G401 (cell line): ENCODE results near the gene HMGN2. TPM values are rescaled to one million over a fixed set of nuclear protein-coding genes. Genes with fewer than 3 reads are reported as not detected.
A peak's percentile ranks its signal among the peaks of the same experiment; 100 is the strongest.

ENCODE experiments used
- DNase-seq: peaks from one replicate; pipeline ENCODE4 v3.0.0-alpha.2; 2015; ENCODE audit warnings: low spot score
- in situ Hi-C: cut with HindIII; loops from 2 replicates; pipeline ENCODE4 v1.10.0; 2016; ENCODE audit warnings: low sequenced_read_pairs, mixed read lengths
- total RNA-seq: library from RNA; depleted of rRNA; stranded (reverse); fragments of >200 nt; shearing (Covaris generic); gene quantifications from 2 replicates; pipeline ENCODE4 v1.2.3, GENCODE V29; 2014; rRNA removed

Gene HMGN2
- 366 and 543 TPM in 2 replicates for total RNA-seq

DNA sequence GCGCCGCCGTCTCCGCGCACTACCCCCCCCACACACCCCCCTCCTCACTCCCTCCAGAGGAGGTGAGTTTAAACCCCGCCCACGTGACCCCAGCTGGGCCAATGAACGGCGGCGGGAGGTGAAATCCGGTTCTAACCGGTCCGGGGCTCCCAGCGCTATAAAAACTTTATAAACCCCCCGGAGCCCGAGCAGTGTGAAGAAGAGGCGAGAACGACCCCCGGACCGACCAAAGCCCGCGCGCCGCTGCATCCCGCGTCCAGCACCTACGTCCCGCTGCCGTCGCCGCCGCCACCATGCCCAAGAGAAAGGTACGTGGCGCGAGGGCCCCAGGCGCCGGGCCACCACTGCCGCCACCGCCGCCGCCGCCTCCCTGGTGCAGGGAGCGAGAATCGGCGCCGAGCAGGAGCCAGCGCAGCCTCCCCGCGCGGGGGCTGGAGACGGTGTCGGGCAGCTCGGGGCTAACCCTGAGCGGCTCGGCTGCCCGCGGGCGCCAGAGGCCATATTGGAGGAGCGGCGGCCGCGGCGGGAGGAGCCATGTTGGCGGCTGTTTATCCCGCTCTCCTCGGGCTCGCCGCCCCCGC lies at the start of gene HMGN2:
Gene HMGN2 (plus strand): TSS at position 121 of the 581 bp plus-strand sequence. CDS start 173 bp downstream, at position 294.
- DNase-seq = peak; percentile 93
- in situ Hi-C loops = no loop called here

DNA sequence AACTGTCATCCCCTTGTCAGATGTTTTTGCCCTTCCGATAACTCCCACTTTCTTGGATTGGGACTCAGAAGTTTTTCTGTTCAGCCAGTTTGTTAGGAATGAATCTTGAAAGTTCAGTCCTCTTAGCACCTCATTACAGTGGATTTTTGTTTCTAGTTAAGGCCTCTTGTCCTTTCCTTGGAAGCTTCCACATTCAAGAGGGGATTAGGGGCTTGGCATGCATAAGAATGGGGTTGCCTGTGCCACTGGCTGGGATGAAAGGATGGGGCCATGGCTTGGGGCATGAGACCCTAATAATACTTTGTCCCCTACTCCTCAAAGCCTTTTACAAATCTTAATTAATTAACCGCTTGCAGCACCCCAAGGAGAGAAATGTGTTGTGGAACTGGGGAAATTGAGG lies 42.5 kb upstream of the HMGN2 start:
- in situ Hi-C loops = no loop called here
- no peak for DNase-seq

DNA sequence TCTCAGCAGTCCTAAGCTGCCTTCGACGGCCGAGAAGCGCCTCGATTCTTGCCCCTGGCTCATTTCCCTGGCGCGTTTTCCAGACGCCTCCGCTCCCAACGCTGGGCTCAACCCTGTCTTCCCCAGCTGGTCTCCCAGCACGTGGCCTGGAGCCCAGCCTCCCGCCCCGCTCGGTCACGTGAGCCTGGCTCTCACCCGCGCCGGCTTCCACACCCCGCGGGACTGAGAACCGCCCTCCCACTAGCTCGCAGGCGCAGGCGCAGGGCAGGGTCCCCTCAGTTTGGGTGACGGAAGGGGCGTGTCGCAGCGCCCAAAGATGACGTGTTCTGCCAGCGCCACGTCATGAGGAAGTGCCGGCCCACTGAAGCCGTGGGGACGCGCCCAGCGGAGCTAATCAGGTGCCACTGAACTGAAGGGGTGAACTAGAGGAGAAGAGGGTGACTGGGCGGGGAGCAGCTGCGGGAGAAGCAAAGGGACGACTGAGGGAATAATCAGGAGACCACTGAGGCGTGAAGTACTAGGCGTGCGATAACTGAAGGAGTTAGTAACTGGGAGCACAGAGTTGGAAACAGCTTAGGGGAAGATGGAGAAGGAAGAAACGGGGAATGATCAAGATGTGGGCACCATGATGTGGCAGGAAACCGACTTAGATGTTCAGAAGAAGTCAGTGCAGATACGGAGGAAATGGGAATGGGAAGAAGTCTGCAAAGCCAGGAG lies 40.1 kb upstream of the HMGN2 start, which contains the start of gene DHDDS:
Gene DHDDS (plus strand): TSS at position 343 of the 717 bp plus-strand sequence. CDS start 625 bp downstream, outside the sequence.
- in situ Hi-C loops = no loop called here
- peak; percentile 98 for DNase-seq

DNA sequence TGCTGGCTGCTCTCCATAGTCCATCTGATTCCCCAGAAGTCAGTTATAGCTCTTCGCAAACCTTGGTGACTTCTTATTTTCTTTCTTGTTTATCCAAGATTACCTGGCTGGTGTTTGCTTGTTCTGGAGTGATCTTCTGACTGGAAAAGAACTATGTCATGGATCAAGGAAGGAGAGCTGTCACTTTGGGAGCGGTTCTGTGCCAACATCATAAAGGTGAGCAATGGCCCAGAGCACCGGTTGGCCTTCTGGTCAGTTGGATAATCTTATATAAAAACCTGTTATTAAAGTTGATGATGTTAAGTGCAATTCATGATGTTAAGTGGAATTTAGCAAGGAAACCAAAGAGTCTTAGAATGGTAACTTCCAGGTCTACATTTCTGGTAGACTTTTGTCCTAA lies 39.4 kb upstream of the HMGN2 start:
- no peak for DNase-seq
- in situ Hi-C loops = no loop called here

DNA sequence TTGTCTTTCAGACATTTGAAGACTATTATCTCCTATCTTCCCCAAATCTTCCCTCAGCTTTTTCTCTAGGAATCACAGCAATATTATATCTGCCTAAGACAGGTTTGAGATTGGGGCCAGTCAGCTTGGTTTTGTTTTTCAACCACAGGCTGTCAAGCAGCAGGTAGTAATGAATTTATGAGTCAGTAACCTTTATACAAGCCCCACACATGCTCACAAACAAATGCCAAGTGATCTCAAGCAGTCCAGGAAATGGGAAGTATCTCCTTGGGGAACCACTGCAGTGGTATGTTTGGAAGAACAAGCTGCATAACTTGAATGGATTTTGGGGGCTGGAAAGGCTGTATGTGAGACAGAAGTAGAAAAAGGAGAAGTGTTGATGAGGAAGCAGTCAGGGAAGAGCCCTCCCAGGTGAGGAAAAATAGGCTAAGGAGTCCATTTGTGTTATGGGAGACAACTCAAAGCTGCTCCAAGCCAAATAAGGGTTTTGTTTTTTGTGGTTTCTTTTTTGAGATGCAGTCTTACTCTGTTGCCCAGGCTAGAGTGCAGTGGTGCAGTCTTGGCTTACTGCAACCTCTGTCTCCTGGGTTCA lies 38.0 kb upstream of the HMGN2 start:
- DNase-seq = peak; percentile 84
- in situ Hi-C loops = no loop called here

DNA sequence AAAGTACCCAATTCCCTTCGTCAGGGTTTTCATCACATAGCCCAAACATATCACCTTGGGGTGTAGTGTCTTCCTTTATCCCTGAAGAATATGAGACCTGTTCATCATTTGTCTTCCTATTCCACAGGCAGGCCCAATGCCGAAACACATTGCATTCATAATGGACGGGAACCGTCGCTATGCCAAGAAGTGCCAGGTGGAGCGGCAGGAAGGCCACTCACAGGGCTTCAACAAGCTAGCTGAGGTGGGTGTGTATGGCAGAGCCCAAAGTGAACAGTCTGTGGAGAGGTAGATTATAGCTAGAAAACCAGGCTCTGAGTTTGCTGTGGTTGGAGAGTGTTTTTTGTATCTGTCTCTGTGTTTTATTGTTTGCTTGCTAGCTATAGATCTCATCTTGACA lies 34.2 kb upstream of the HMGN2 start:
- in situ Hi-C loops = no loop called here
- DNase-seq = peak; percentile 79

DNA sequence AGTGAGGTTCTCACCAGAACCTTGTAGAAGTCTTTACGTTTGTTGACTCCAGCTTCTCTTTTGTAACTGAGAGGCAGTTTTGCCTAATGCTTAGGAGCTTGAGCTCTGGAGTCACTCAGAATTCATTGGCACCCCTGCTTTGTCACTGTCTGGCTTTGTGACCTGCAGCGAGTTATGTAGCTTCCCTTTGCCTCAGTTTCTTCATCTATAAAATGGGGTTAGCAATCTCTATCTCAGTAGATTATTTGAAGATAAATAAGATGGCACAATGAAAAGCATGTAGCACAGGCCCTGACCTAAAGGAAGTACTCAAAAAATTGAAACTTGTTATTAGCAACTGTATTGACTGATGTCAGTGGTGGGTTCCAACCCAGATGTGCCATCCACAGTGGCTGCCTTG lies 32.0 kb upstream of the HMGN2 start:
- DNase-seq = no peak
- in situ Hi-C loops = no loop called here

DNA sequence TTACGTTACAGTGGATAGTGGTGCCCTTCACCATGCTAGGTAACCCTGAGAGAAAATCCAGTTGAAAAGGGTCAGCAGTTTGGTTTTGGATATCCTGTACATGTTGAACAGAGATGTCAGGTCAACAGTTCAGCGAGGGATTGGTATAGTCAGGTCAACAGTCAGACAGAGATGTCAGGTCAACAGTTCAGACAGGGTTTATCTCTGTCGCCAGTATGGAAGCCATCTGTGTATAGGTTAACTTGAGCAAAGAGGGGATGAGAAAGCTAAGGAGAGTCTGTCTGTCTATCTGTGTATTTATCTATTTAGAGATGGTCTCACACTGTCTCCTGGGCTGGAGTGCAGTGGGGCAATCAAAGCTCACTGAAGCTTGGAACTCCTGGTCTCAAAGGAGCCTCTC lies 22.4 kb upstream of the HMGN2 start:
- DNase-seq = no peak
- in situ Hi-C loops = no loop called here

DNA sequence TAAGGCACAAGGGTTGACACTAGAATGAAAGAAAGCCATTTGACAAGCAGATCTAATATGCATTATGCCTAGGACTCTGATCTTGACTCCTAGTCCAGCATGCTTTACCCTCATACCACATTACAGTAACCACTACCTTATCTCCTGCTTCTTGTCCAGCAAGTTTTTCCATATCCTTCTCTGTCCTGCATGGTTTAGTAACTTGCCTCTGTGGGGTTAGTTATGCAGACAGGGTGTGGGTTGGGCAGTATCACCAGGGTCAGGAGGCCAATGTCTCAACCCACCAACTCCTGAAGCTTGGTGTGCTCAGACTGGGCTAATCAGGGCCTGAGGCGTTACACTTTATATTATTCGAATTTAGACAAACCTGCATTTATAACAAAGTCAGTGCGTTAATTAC lies 21.3 kb upstream of the HMGN2 start:
- in situ Hi-C loops = no loop called here
- DNase-seq = no peak

DNA sequence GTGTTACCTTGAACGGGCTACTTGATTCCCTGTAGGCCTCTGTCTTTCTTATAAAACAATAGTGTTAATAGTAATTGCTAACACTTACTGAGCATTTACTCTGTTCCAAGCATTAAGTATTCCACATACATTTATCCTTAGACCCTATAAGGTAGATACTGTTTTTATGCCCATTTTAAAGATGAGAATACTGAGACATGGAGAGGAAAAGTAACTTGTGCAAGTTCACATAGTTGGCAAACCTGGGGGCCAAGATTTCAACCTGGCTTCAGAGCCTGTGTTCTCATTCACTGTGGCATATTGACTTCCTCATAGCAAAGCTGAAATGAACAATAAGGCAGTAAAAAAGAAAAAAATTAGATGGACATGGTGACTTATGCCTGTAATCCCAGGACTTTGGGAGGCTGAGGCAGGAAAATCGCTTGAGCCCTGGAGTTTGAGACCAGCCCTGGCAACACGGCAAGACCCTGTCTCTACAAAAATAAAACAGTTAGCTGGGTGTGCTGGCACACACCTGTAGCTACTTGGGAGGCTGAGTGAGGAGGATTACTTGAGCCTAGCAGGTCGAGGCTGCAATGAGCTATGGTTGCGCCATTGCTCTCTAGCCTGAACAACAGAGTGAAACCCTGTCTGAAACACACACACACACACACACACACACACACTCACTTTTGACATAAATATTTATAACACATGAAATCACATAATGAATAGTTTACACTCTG lies 19.6 kb upstream of the HMGN2 start:
- in situ Hi-C loops = no loop called here
- DNase-seq = no peak

DNA sequence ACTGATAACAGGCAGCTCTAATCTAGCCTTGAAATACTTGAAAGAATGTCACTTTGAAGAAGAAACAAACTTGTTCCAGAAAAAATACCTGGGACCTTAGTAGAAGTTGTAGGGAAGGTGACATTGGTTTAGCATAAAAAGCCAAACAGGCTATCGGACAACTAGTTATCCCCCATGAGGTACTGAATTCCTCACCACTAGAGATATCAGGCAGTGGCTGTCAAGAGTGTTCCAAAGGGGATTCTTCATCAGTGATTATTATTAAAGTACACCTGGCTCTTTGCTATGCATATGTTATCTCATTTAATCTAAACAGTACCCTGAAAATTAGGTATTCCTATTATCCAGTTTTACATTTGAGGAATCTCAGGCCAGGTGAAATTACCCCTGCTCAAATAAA lies 13.1 kb upstream of the HMGN2 start:
- no peak for DNase-seq
- in situ Hi-C loops = no loop called here

DNA sequence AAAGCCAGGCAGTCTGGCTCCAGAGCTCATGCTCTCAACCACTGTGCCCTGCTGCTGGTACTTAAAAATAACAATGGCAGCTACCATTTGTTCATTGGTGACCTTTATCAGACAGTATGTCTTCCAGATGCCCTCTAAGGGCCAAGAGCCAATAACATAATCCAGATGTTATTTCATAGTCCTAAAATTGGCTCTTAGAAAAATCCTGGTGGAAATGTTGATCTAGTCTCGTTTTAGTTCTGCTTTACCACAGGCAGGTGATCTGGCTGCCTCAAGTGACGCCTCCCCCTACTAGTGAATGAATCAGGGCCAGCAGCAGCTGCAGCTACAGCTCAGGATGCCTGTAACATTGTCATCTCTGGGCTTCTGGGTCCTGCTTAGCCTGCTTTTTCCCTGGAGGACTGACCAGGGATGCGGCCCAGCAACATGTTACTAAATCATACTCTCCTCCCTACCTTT lies 12.6 kb upstream of the HMGN2 start:
- DNase-seq = no peak
- in situ Hi-C loops = no loop called here

DNA sequence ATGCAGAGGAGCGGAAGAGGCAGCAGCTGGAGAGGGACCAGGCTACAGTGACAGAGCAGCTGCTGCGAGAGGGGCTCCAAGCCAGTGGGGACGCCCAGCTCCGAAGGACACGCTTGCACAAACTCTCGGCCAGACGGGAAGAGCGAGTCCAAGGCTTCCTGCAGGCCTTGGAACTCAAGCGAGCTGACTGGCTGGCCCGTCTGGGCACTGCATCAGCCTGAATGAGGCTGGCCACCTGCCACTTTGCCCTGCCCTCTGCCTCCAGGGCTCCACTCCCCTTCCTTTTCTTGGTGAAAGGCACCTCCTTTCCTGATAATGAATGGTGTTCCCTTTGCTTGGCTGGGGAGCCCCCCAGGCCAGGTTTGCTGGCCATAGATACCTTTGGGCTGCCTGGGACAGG lies 3.3 kb upstream of the HMGN2 start:
- in situ Hi-C loops = no loop called here
- peak; percentile 67 for DNase-seq

DNA sequence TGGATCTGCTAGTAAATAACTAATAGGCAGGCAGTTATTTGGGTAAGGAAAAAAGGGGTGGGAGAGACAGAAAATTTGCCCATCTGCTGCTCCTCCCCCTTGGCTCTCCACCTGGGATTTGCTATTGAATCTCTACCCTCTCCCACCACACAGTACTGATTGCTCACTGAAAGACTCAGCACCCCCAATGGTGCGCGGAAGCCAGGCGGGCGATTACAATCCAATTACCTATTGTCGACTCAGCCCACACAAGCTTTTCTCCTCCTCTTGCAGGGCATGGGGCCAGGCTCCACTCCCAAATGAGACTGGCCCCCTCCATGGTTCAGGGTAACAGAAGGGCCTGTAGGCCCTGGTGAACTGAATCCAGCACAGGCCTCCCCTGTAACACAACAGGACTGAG lies 2.7 kb upstream of the HMGN2 start:
- DNase-seq = peak; percentile 10
- in situ Hi-C loops = no loop called here

DNA sequence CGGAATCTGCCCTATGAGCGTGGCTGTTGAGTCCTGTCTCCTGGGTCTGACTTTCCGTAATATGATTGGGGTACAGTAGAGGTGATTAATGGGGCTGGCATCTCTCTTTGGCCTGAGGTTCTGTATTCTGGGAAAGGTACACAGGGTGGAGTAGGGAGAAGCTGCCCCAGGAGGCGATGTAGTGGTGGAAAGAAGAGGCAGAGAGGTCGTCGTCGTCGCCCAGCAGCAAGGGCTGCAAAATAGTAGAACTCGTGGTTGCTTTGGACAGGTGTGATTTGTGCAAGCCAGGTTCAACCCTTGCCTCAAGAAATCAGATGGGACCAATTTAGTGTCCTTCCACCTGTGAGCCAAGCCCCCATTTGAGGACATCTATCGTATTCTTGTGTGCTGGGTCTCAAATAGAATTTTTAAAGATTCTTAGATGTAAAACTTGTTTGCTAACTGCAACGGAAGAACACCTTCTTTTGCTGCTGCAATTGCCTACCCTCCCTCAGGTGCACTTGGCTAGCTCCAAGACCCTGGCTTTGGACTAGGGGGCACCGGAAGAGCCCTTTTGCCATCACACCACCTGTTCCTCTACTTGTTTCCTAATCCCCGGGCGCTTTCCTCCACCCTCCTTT lies 1.3 kb upstream of the HMGN2 start:
- in situ Hi-C loops = no loop called here
- peak; percentile 33 for DNase-seq

DNA sequence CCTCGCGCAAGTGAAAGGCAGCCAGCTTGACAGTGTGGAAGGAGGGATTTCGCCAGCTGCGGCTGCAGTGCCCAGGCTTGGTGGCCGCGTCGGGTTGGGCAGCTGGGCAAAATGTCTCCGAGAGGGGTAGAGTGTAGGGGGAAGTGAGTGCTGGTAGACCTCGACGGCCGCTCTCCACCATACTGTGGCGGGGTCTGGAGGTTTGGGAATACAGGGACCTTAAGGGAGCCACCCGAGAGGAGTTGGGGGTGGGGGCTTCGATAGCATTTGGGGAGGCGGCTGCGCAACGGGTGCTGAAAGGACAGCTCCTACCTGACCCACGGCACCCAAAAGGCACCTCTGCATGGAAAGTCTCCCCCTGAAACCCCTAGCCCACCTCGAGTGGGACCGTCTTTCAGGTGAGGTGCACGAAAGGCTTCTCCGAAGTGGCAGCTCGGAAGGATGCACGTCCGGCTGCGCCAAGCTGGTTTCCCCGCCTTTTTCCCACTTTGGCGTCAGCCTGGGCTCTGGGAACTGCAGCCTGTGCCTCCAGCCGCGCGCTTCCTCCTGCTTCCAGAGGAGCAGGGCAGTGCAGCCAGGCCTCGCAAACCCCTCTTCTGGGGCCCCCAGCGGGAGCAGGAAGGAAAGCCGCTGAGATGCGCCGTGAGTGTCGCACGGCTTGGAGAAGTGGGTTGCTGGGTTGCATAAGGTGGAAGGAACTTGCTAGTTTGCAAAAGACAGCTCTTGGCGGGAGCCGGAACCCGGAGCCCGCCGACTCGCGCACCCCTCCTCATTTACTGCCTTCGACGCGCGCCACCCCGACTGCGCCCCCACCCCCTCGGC lies 531 bp upstream of the HMGN2 start:
- peak; percentile 75 for DNase-seq
- in situ Hi-C loops = no loop called here

DNA sequence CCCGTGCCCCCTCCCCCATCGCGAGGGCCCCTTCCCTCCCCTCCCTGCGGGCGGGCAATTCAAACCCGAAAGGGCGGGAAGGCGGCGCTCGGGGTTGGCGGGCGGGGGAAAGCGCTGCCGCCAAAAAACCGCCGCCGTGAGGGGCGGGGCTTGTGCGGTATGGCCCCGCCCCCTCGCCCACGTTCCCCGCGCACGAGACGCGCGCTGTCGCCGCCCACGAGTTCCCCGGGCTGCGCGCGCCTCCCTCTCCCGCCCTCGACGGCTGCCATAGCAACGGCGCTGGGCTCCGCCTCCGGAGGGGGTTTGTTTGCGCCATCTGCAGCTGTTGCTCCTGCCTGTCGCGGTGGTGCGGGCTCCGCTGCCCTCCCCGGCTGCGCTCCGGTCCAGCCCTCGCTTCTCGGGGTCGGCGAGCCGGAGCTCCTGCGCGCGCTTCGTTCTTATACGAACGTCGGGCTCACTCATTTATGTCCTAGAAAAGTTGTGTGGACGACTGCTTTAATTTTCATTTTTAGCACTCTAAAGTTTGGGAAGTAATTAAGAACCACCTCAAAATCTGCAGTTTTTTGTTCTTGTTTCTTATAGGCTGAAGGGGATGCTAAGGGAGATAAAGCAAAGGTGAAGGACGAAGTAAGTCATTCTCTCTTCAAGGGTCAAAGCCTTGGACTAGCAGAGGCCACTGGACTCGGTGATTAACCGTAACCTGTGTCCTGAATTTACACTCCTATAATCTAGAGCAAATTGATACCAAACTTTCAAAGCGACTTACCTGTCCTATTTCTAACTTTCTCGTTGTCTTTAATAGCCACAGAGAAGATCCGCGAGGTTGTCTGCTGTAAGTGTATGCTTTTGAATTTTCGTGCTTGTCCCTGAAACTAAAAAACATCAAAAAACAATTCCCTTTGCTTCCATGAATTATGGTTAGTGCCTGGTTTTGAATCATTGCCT lies 933 bp downstream of the HMGN2 start:
- peak; percentile 95 for DNase-seq
- in situ Hi-C loops = no loop called here

DNA sequence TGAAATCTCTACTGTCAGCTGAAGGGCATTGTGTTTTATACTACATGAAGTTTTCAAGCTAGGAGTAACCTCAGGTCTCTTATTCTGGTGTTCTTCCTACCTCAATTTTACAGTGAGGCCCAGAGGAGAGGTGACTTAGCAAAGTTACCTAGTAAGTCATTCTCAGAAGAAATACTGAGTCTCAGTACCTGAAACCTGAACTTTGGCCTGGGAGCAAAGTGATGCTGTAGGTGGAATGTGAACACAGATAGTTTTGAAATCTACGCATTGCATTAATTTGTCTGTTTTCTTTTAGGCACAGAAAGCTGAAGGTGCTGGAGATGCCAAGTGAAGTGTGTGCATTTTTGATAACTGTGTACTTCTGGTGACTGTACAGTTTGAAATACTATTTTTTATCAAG lies 2.6 kb downstream of the HMGN2 start:
- in situ Hi-C loops = no loop called here
- DNase-seq = no peak
